Activated CD4-positive, alpha-beta T cell treated with anti-CD3 and anti-CD28 coated beads for 24 hours (primary cell): ENCODE results near the gene PRKG1.
"Not testable (repeated sequence)": the region's sequence is repeated elsewhere in the genome, so short reads cannot be mapped to it uniquely, and the experiment has no call there.

Experiments used
- DNase-seq, 2 donors: peaks; one replicate each; pipeline ENCODE4 v3.0.0-alpha.2; 2020; ENCODE audit warnings: low read depth in 2 of 2

The PRKG1 gene

DNA sequence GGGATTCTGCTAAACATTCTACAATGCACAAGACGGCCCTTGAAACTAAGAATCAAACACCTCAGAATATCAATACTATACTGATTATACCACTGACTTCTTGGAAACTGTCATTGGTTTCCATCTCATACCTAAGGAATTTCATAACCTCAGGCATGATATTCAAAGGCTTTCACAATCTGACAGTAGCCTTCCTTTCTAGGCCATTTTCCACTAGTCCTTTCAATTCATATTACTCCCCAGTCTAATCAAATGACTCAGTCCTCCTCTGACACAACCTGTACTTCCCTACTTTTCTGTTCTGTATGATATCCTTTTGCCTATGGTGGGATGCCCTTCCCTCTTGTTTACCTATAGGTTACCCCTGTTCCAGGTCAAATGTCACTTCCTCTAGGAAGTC, 576.8 kb downstream of the PRKG1 start:
- no peak for DNase-seq

DNA sequence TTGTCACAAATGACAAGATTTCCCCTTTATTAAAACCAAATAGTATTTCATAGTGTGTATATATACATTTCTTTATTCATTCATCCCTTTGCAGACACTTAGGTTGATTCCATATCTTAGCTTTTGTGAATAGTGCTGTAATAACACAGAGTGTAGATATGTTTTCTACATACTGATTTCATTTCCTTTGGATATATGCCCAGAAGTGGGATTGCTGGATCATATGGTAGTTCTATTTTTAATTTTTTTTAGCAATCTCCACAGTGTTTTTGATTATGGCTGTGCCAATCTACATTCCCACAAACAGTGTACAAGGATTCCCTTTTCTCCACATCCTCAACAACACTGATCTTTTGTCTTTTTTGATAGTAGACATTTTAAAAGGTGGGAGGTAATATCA, 578.7 kb downstream of the PRKG1 start:
- no peak for DNase-seq

DNA sequence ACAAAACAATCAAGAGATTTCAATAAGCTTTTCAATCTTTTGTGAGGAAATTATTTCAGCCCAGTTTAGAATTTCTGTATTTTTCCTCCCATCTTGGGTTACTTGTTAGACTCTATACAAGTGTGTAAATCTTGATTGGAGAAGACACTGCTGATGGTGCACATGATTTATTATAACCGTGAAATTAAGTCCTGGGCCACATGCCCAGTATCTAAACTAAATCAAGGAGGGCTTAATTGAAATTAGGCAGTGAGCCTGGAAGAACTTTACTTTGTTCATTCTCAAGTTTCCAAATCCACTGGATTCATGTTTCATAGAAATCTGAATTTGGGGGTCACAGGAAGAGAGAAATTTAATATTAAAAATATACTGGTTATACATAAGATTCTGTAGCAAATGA, 580.6 kb downstream of the PRKG1 start:
- DNase-seq = no peak

GRCh38 chr10:51656503-51656902, 582.2 kb downstream of the PRKG1 start:
- no peak for DNase-seq

- DNase-seq = no peak
These were observed 583.7 kb downstream of the PRKG1 start for GRCh38 chr10:51658000-51658399.

DNA sequence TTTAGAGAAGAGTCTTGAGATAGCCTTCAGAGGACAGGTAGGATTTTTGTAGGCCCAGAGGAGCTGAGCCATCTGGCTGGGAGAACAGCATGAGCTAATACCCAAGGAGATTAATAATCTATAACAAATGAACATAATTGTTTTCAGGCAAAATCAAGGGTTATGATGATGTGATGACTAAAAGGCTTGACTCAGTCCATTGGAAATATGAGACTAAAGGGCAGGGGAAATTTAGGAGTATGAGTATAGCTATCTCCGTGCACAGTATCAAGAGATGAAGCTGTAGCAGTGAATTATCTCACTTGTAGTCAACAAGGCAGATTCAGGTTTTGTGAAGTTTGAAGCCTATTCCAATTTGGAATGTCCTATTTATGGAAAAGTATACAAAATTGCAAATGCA, 585.1 kb downstream of the PRKG1 start:
- DNase-seq = no peak

DNA sequence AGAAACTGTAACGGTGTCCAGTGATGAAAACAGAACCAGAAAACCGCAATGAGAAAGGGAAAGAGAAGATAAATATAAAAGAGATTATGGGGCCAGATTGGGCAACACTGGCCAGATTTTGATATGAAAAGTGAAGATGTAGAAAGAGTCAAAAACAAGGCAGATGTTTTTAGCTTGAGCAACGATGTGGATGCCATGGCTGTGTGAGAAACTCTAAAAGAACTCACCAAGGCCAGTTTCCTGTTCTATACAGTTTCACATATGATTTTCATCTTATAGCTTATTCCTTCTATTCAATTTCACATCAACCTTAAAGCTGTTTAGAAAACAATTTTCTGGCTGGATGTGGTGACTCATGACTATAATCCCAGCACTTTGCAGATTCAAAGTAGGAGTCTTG, 588.8 kb downstream of the PRKG1 start:
- DNase-seq = no peak

DNA sequence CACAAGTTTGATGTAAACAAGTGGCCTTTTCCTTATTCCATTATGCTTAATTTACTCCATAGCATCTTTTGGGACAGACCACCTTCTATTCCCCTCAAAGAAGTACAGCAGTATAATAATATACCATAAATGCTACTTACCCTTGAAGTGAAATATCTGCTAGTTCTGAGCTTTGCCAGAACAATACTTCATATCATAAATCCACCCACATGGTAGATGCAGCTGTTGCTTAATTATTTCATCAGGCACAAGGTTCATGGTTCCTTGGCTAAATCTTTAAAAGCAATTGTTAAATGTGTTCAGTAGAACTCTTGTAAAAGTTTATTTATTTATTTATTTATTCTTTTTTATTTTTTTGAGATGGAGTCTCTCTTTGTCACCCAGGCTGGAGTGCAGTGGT, 592.2 kb downstream of the PRKG1 start:
- DNase-seq = no peak

DNA sequence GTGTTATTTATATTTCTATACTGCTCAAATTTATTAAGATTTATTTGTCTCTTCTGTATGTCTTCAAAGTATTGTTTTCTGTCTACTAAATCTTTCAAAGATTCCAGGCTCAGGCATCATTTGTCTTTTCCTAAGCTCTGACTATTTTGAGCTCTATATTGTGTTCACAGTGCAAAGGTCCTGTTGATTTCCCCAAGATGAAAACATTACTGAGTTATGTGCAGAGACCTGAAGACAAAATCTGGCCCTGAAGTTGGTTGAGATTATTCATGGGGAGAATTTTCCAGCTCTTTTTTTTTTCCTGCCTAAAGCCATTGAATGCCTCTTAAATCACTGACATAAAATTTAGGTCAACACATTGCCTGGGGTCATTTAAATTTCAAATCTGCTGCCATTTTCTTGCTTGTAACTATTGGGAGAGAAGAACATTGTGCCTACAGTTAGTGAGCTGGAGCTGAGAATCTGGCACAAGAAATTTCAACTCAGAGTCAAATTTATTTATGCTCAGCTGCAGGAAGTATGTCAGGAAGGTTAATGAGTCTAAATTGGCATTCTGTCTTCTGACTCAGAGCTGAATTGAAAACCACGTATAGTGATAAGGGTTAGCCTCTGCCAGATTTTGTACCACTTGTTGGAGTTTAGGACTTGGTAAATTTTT, 593.5 kb downstream of the PRKG1 start:
- DNase-seq = no peak

GRCh38 chr10:51668336-51668689, 594.0 kb downstream of the PRKG1 start:
- DNase-seq = no peak

GRCh38 chr10:51669041-51669440, 594.8 kb downstream of the PRKG1 start:
- no peak for DNase-seq

DNA sequence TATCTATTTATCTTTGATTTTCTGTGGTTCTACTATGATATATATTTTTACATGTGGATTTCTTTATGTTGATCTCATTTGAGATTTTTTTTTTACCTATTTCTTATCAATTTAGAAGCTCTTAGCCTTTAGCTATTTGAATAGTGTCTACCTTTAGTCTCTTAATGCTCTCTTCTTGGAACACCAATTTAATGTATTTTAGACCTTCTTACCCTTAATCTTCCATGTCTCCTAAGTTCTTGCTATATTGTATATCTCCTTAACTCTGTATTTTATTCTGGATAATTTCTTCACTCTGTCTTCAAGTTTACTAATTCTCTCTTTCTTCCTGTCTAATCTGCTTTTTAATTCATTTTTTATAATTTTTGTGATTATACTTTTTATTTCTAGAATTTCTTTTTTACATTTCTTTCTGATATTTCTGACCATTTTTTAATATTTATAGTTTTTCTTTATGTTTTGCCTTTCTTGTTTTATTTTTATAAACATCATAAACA, 597.8 kb downstream of the PRKG1 start:
- DNase-seq = no peak

DNA sequence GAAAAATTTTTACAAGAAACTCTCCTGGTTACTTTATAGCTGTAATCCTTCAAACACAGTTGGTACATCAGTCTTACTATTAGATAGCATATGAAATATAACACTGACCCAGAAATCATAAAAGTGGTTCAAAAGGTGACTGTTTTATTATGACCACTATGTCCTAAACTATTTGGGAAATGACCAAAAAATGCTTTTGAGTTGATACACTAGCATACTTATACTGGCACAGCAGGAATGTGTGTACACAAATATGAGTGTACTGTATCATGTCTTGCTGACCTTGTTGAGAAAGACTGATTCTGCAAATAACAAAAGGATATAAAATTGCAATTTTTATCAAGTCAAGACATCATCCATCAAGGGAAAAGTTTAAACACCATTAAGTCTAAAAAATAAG, 600.8 kb downstream of the PRKG1 start:
- no peak for DNase-seq

- DNase-seq = no peak
These were observed 605.6 kb downstream of the PRKG1 start for GRCh38 chr10:51679841-51680240.

DNA sequence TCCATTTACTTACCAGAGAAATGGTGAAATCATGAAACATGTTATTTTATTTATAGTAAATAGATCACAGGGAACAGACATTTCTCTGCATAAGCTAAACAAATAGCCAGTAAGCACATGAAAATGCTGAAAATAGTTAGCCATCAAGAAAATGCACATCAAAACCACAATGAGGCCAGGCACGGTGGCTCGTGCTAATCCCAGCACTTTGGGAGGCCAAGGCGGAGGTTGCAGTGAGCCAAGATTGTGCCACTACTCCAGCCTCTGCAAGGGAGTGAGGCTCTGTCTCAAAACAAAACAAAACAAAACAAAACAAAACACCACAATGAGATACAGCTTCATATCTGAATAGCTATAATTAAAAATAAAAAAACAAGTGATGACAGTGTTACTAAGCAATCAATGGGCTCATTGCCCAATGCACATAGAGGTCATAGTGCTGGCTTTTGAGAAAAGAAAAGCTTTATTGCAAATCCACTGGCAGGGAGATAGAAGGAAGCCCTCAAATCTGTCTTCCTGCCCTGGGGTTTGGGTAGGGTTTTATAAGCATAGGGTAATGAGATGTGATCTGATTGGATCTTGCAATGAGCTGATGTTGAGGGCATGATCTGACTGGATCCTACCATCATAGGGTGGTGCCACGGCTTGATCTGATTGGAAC, 608.9 kb downstream of the PRKG1 start:
- DNase-seq = no peak

DNA sequence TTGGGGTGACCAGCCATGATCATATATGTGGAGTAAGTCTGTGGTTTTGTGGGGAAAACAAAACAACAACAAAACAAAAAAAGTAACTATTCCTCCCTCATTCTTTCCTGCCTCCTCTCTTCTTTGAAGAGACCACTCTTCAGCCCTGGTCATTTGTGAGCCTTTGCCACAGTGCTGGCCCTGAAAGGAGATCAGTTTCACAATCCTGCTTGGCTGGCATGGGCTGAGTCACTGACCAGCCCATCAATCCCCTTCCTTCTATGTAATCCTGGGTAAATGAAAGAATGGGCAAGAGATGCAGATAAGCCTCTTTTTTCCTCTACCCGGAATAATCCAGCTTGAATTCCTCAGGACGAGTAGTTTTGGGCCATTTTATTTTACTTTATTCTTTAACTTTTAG, 611.5 kb downstream of the PRKG1 start:
- DNase-seq = no peak

GRCh38 chr10:51687296-51687695, 613.0 kb downstream of the PRKG1 start:
- DNase-seq = no peak

GRCh38 chr10:51688826-51689225, 614.5 kb downstream of the PRKG1 start:
- DNase-seq = not testable (repeated sequence)

DNA sequence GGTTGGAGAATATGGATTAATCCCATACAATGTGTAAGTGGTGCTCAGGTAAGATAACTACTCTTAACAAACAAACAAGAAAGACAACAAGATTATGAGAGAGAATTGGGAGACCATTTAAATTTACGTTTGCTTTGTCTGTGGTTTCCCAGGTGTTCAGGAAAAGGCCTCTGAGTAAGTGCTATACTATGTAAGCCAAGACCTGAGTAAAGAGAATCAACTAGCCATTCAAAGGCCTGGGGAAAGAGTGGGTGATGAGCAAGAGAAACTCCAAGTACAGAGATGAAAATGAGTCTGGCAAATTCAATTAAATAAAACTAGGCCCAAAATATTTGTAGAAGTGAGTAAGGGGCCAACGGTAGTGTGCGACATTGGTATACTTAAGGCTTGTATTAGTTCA, 615.2 kb downstream of the PRKG1 start:
- no peak for DNase-seq

DNA sequence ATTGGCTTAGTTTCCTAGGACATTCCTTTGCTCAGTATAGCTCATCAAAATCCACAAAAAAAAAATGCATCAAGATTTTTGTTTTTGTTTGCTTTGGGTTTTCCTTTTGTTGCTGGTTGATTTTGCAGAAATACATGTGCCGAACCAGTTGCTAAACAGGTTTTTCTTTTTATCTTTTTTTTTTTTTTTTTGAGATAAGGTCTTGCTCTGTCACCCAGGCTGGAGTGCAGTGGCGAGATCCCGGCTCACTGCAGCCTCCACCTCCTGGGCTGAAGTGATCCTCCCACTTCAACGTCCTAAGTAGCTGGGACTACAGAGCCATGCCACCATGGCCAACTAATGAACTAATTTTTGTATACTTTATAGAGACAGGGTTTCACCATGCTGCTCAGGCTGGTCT, 616.8 kb downstream of the PRKG1 start:
- no peak for DNase-seq

DNA sequence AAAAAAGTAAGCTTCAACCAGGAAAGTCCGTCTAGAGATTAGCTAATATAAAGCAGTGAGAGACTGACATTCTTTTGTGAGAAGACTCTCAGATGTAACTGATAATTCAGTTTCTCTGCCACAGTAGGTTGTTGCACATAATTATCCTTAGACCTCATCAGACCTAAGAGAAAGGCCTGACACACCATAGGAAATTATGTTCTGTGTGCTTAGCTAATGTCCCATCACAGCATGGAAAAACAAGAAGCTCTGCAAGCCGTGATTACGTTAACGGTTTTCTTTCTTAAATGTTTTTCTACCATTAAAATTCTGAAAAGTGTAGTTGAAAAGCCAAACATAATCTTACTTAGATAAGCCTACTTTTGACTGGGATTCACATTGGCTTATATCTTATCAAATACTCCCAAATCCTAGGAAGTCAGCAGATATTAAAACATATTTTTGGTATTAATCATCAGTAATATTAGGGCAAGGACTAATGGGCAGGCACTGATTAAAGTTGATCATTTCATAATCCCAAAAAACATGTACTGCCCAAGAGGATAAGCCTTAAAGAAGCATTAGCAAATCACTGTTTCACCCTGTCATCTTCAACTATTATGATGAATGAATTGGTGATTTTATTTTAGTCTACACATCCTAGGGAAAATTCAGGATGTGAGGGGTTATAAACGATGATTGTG, 619.9 kb downstream of the PRKG1 start:
- no peak for DNase-seq

GRCh38 chr10:51696251-51696650, 622.0 kb downstream of the PRKG1 start:
- no peak for DNase-seq

- DNase-seq = no peak
These were observed 624.3 kb downstream of the PRKG1 start for GRCh38 chr10:51698473-51699063.
